Lung microvascular endothelial cell (primary cell): ENCODE results near the gene PNPO. TPM values are rescaled to one million over a fixed set of nuclear protein-coding genes. Genes with fewer than 3 reads are reported as not detected.

ENCODE experiments used
- DNase-seq, 2 donors: peaks; one replicate each; pipeline versions ENCODE4 v3.0.0 to v3.0.0-alpha.2; 2010; ENCODE audit warnings: low read depth in 2 of 2
- total RNA-seq: library from RNA; depleted of rRNA; stranded (reverse); fragments of >200 nt; gene quantifications from 2 replicates; pipeline ENCODE4 v1.2.1, GENCODE V29; 2014

PNPO gene
- total RNA-seq, 1 donor from 2014 or later = 24.4 TPM

DNA sequence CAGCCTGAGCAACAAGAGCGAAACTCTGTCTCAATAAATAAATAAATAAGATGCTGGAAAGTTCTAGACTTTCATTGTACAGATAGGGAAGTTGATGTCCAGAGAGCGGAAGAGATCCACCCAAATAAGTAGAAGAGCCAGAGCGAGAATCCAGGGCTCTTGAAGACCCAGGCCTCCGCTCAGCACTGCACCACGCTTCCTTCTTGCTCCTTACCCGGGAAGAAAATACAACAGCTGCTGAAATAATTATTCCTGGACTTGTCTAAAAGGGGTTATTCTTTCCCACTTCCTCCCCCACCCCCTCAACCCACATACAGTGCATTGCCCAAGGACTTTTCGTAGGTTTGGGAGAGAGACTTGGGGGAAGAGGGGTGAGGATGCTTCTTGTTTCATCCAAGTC is 56.2 kb downstream of the PNPO start:
- DNase-seq = no peak

DNA sequence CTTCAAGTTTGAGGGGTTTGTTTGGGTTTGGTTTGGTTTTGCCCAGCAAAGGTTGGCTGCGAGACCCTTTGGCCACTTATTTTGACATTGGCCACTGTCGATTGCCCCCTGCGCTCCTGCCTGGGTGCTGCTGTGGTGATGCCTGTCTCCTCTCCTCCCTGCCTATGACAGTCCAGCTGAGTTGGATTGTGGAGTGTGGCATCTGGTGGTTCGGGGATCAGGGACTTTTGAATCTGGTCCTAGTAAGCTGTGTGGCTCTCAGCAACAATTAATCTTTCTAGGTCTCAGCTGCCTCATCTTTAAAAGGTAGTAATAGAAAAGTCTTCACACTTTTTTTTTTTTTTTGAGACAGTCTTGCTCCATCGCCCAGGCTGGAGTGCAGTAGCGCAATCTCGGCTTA is 56.7 kb downstream of the PNPO start:
- DNase-seq = no peak

Other genes starting within 250 kb of the PNPO start
- 5.6 and 5.7 TPM in 2 replicates for gene TBKBP1, start 247.4 kb upstream of the PNPO start, total RNA-seq
- not detected in 2 replicates for gene TBX21, start 208.3 kb upstream of the PNPO start, total RNA-seq
- 4.8 and 7.5 TPM in 2 replicates for gene OSBPL7, start 119.8 kb upstream of the PNPO start, total RNA-seq
- gene MRPL10, start 110.0 kb upstream of the PNPO start, total RNA-seq = 16.3 and 18.3 TPM in 2 replicates
- gene LRRC46, start 109.9 kb upstream of the PNPO start, total RNA-seq = not detected in 2 replicates
- 23.2 and 27.7 TPM in 2 replicates for gene SCRN2, start 100.3 kb upstream of the PNPO start, total RNA-seq
- gene SP6, start 90.4 kb upstream of the PNPO start, total RNA-seq = 0.65 and 3.0 TPM in 2 replicates
- 0.87 and 1.8 TPM in 2 replicates for gene SP2, start 45.3 kb upstream of the PNPO start, total RNA-seq
- gene PRR15L, start 16.3 kb downstream of the PNPO start, total RNA-seq = not detected in 2 replicates
- 50.3 and 51.8 TPM in 2 replicates for gene CDK5RAP3, start 29.5 kb downstream of the PNPO start, total RNA-seq
- 4.6 and 7.0 TPM in 2 replicates for gene COPZ2, start 96.2 kb downstream of the PNPO start, total RNA-seq
- gene NFE2L1, start 106.8 kb downstream of the PNPO start, total RNA-seq = 72.6 and 93.5 TPM in 2 replicates
- 38.4 and 42.9 TPM in 2 replicates for gene CBX1, start 159.9 kb downstream of the PNPO start, total RNA-seq
- gene SNX11, start 166.2 kb downstream of the PNPO start, total RNA-seq = 10.7 and 13.5 TPM in 2 replicates